Myocyte (in vitro differentiated cells): ENCODE results near the gene PCGF1. TPM values are rescaled to one million over a fixed set of nuclear protein-coding genes. Genes with fewer than 3 reads are reported as not detected.

Experiments used
- DNase-seq: peaks from one replicate; pipeline ENCODE4 v3.0.0-alpha.2; 2012; ENCODE audit warnings: low read depth
- total RNA-seq: library from RNA; depleted of rRNA; stranded (reverse); fragments of >200 nt; gene quantifications from 2 replicates; pipeline ENCODE4 v1.2.3, GENCODE V29; 2014

Gene PCGF1
- total RNA-seq, 1 donor from 2014 or later, result 31.3 TPM

GRCh38 chr2:74537140-74537539 lies 29.6 kb upstream of the PCGF1 start:
- DNase-seq, result no peak

GRCh38 chr2:74536166-74536950 lies 28.9 kb upstream of the PCGF1 start:
- DNase-seq, result no peak

GRCh38 chr2:74535440-74535965 lies 28.0 kb upstream of the PCGF1 start:
- no peak for DNase-seq

- DNase-seq, result no peak
Measured at GRCh38 chr2:74534411-74534810, 26.9 kb upstream of the PCGF1 start.

- DNase-seq, result no peak
Measured at GRCh38 chr2:74533464-74533863, 26.0 kb upstream of the PCGF1 start.

- peak; percentile 41 for DNase-seq
Measured at GRCh38 chr2:74532222-74532621, 24.7 kb upstream of the PCGF1 start.

- no peak for DNase-seq
Measured at GRCh38 chr2:74531666-74532065, 24.2 kb upstream of the PCGF1 start.

GRCh38 chr2:74530239-74531187 lies 23.0 kb upstream of the PCGF1 start:
- peak; percentile 72 for DNase-seq

GRCh38 chr2:74529357-74530238 lies 22.1 kb upstream of the PCGF1 start, which contains the start of the genes AUP1 and HTRA2:
Gene AUP1, minus strand, starts transcription at chr2:74529706. Its CDS starts 77 bp downstream, at chr2:74529629.
Gene HTRA2, plus strand, starts transcription at chr2:74529933. Its CDS starts 74 bp downstream, at chr2:74530007.
- DNase-seq, result peak; percentile 100

GRCh38 chr2:74528600-74529356 lies 21.3 kb upstream of the PCGF1 start:
- DNase-seq, result no peak

GRCh38 chr2:74527741-74528140 lies 20.2 kb upstream of the PCGF1 start:
- DNase-seq, result no peak

- no peak for DNase-seq
Measured at GRCh38 chr2:74526649-74527230, 19.2 kb upstream of the PCGF1 start.

GRCh38 chr2:74525717-74526648 lies 18.5 kb upstream of the PCGF1 start, which contains the start of gene DQX1:
Gene DQX1, minus strand, starts transcription at chr2:74526231. Its CDS starts 502 bp downstream, at chr2:74525729.
- no peak for DNase-seq

GRCh38 chr2:74524955-74525716 lies 17.6 kb upstream of the PCGF1 start:
- DNase-seq, result no peak

GRCh38 chr2:74524005-74524404 lies 16.5 kb upstream of the PCGF1 start:
- no peak for DNase-seq

GRCh38 chr2:74522516-74522915 lies 15.0 kb upstream of the PCGF1 start:
- DNase-seq, result no peak

- DNase-seq, result no peak
Measured at GRCh38 chr2:74516650-74517049, 9.2 kb upstream of the PCGF1 start.
